ENCODE measurements around the gene GMDS. TPM values are rescaled to one million over a fixed set of nuclear protein-coding genes. Genes with fewer than 3 reads are reported as not detected.

GMDS gene
- total and polyA plus RNA-seq, 2 of the 8 experiments (the other 6 are each of a cell fraction or from before 2014, with no cell fraction given) = 16.8 to 50.0 TPM

DNA sequence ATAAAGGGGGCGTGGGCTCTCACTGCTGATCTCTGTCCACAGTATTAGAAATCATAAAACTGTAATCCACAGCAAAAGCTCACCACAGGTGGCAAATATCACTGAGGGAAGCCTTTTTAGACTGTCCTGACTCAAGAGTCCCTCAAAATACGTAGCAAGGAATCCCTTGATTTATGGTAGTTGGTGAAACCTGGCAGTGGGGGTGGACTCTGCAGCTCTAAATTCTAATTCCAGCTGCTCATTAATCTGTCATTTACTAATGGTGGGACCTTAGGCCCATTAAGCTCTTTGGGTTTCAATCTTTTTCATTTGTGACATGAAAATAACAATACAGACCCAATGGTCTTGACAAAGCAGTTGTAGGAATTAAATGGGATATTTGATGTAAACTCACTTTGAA is 32.3 kb downstream of the GMDS start (continued):
- TF ChIP-seq CHD7 (IDR thresholded peaks at IDR 0.05; ENCODE audit: insufficient replicate concordance, low read length) = no peak
- no peak for TF ChIP-seq RFX5 (IDR thresholded peaks at IDR 0.05; ENCODE audit: borderline replicate concordance, low read depth, low read length)
- TF ChIP-seq BRCA1 (IDR thresholded peaks at IDR 0.05; ENCODE audit: low read depth, low read length) = no peak
- no peak for TF ChIP-seq TAF1 (IDR thresholded peaks at IDR 0.05; ENCODE audit: low read depth, low read length)
- TF ChIP-seq HDAC6 (IDR thresholded peaks at IDR 0.05; ENCODE audit: low read depth, low read length) = no peak
